Progenitor cell of endocrine pancreas (in vitro differentiated cells): ENCODE measurements around the gene GRIN3A. TPM values are rescaled to one million over a fixed set of nuclear protein-coding genes. Genes with fewer than 3 reads are reported as not detected.

Source experiments
- DNase-seq: peaks from one replicate; pipeline ENCODE4 v3.0.0; 2021; ENCODE audit warnings: low spot score; ENCODE audit not compliant: unreplicated experiment
- H3K27ac Mint-ChIP-seq: 2 replicates; pipeline ENCODE4 v1.8.0; 2021; ENCODE audit warnings: mild to moderate bottlenecking, moderate library complexity, mixed read lengths
- H3K27me3 Mint-ChIP-seq: 2 replicates; pipeline ENCODE4 v1.8.0; 2021; ENCODE audit warnings: mixed read lengths
- H3K36me3 Mint-ChIP-seq: 2 replicates; pipeline ENCODE4 v1.8.0; 2022; ENCODE audit warnings: mixed read lengths; ENCODE audit not compliant: insufficient read depth
- H3K4me1 Mint-ChIP-seq: 2 replicates; pipeline ENCODE4 v1.8.0; 2021; ENCODE audit warnings: low read depth, mixed read lengths
- H3K4me3 Mint-ChIP-seq: 2 replicates; pipeline ENCODE4 v1.8.0; 2021; ENCODE audit warnings: low read depth, mild to moderate bottlenecking, moderate library complexity, mixed read lengths
- H3K9me3 Mint-ChIP-seq: 2 replicates; pipeline ENCODE4 v1.8.0; 2021; ENCODE audit warnings: low read depth, mixed read lengths
- total RNA-seq: library from RNA; stranded (reverse); gene quantifications from 2 replicates; pipeline ENCODE4 v1.2.1, GENCODE V29; 2021
- TF ChIP-seq, protein P1 (sequence below): fragments of 200-600 bp; sonication (generic); IDR thresholded peaks from one replicate; pipeline ENCODE4 v1.5.0; 2021; ENCODE audit warnings: antibody characterized with exemption, mild to moderate bottlenecking; ENCODE audit not compliant: unreplicated experiment

The GRIN3A gene
- total RNA-seq, 1 donor from 2014 or later: 0.48 TPM

DNA sequence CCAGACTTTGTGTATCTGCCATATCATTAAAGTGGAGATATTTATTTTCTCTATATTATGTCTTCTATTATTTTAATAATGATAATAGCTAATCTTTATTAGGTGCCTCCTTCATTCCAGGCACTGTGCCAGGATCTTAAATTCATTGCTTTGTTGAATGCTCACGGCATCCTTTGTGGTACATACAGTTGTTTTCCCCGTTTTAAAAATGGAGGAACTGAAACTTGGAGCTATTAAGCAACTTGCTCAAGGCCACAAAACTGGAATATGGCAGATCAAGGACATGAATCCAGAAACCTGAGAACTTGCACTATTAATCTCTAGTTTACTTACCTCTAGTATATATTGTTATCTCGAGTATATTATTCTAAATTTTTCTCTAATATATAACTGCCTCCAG, 102.2 kb downstream of the GRIN3A start:
- no peak overlapping the region for H3K27ac Mint-ChIP-seq
- H3K4me3 Mint-ChIP-seq: no peak overlapping the region
- DNase-seq: no peak
- H3K27me3 Mint-ChIP-seq: peaks cover 3% of the 10 kb centered on the region
- TF ChIP-seq, protein P1, sequence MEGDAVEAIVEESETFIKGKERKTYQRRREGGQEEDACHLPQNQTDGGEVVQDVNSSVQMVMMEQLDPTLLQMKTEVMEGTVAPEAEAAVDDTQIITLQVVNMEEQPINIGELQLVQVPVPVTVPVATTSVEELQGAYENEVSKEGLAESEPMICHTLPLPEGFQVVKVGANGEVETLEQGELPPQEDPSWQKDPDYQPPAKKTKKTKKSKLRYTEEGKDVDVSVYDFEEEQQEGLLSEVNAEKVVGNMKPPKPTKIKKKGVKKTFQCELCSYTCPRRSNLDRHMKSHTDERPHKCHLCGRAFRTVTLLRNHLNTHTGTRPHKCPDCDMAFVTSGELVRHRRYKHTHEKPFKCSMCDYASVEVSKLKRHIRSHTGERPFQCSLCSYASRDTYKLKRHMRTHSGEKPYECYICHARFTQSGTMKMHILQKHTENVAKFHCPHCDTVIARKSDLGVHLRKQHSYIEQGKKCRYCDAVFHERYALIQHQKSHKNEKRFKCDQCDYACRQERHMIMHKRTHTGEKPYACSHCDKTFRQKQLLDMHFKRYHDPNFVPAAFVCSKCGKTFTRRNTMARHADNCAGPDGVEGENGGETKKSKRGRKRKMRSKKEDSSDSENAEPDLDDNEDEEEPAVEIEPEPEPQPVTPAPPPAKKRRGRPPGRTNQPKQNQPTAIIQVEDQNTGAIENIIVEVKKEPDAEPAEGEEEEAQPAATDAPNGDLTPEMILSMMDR: no peak
- no peaks in the 10 kb centered on the region for H3K9me3 Mint-ChIP-seq
- H3K36me3 Mint-ChIP-seq: no peaks in the 10 kb centered on the region
- H3K4me1 Mint-ChIP-seq: peaks cover 22% of the 10 kb centered on the region

DNA sequence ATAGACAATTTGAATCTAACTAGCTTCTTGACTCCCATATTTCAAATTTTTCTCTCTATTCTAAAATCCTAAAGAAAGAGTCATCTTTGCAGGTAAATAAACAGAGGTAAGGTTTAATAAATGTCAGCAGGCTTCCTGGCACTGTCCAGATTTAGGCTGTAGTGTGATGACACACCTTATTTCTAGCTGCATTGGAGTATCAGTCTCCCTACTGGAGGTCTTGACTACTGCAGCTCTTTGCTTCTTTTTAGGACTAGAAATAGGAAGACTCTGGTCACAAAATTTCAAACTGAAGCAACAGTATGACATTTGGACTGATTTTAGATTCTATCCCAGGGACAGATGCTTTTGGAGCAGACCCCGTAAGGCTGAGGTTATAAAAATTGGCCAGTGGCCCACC, 103.0 kb downstream of the GRIN3A start:
- H3K27ac Mint-ChIP-seq: no peak overlapping the region
- H3K36me3 Mint-ChIP-seq: no peaks in the 10 kb centered on the region
- TF ChIP-seq, protein P1: peak; percentile 9
- no peak overlapping the region for H3K4me3 Mint-ChIP-seq
- peaks cover 22% of the 10 kb centered on the region for H3K4me1 Mint-ChIP-seq
- no peaks in the 10 kb centered on the region for H3K9me3 Mint-ChIP-seq
- DNase-seq: no peak
- H3K27me3 Mint-ChIP-seq: peaks cover 3% of the 10 kb centered on the region

DNA sequence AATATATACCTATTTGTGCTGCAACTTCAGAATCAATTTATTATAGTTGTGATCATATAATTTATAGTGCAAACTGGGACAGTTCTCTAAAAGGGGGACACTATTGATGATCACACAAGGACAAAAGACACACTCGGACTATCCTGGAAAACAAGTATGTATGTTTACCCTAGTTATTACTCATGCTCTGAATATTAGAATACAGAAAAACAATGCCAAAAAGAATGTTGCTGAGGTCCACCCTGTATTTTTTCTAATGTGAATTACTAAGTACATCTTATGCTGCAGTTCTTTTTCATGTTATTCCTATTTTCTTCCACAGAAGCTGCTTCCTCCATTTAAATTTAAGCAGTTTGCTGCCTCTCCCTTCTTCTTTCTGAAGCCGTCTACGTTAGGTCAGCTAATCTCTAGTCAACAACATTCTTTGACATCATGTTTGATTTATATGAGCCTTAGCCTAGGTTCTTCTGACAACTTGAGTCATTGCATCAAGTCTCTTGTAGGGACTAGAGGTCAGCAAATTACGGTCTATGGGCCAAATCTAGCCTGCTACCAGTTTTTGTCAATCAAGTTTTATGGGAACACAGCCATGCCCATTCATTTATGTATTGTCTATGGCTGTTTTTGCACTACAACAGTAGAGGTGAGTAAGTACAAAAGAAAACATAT, 103.6 kb downstream of the GRIN3A start:
- Mint-ChIP-seq H3K36me3 (no peaks in the 10 kb centered on the region), H3K4me1 (peaks cover 19% of the 10 kb centered on the region), H3K27me3 (peaks cover 3% of the 10 kb centered on the region), H3K27ac (no peak overlapping the region), H3K4me3 (no peak overlapping the region), H3K9me3 (no peaks in the 10 kb centered on the region)
- TF ChIP-seq, protein P1: no peak
- no peak for DNase-seq

DNA sequence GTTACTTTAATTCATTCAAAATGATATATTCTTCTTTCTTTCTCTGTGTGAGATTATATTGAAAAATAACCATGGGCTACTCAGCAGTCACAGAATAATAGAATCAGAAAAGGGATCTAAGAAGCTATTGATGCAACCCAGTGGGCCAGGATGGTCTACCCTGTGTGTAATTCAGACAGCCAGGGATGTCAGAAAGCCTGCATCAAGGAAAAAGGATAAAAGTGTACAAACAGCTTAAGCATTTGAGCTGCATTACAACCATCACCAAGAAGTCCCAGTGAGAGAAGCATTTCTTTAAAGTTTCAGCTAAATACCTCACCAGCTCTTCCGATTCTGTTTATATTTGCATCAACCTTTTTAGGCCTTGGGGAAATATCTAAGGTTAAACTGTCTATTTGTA, 105.8 kb downstream of the GRIN3A start:
- TF ChIP-seq, protein P1: no peak
- no peaks in the 10 kb centered on the region for H3K36me3 Mint-ChIP-seq
- no peak overlapping the region for H3K27ac Mint-ChIP-seq
- no peaks in the 10 kb centered on the region for H3K9me3 Mint-ChIP-seq
- no peak overlapping the region for H3K4me3 Mint-ChIP-seq
- peaks cover 8% of the 10 kb centered on the region for H3K4me1 Mint-ChIP-seq
- DNase-seq: no peak
- peaks cover 3% of the 10 kb centered on the region for H3K27me3 Mint-ChIP-seq

DNA sequence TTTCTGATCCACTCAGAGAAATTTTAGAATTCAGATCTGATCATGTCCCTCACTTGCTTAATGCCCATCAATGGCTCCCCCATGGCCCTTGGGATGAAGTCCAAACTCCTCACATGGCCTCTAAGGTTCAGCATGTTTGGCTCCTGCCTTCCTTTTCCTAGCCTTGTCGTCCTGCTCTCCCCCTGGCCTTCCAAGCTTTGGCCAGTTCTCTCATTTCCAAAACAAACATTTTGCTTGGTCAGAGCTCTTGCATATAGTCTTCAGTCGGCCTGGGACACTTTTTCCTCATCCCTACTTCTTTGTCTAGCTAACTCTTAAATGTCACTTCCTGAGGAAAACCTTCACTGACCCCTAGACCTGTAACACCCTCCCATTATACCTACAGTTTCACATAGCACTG, 106.6 kb downstream of the GRIN3A start:
- no peaks in the 10 kb centered on the region for H3K9me3 Mint-ChIP-seq
- H3K4me1 Mint-ChIP-seq: peaks cover 8% of the 10 kb centered on the region
- TF ChIP-seq, protein P1: no peak
- H3K27me3 Mint-ChIP-seq: peaks cover 3% of the 10 kb centered on the region
- H3K4me3 Mint-ChIP-seq: no peak overlapping the region
- H3K27ac Mint-ChIP-seq: no peak overlapping the region
- no peaks in the 10 kb centered on the region for H3K36me3 Mint-ChIP-seq
- no peak for DNase-seq
